ENCODE measurements around the gene BCKDHB. TPM values are rescaled to one million over a fixed set of nuclear protein-coding genes. Genes with fewer than 3 reads are reported as not detected.

Gene BCKDHB
- total RNA-seq, 2 donors from 2014 or later, result 19.0 to 33.0 TPM

DNA sequence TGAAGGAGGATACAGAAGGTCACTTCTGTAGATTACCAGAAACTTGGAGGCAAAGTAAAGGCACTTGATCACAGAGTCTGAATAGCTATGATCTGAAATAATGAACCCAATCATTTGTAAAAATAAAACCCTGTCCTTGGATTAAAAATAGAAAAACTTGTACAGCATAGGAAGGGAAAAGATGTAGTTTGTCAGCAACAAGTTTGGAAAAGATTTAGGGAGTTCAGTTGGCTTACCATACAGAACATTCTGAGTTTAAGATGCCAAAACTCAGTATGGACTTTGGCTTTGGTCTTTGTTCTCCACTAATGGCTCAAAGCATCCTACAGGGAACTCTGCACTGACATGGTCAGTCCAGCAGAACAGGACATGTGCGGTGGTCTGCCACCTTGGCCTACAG, 240.6 kb downstream of the BCKDHB start:
- Histone ChIP-seq H3K36me3 (no peaks in the 10 kb centered on the region), H3K27me3 (replicated peaks; ENCODE audit: insufficient read depth) (no peaks in the 10 kb centered on the region), H3K4me1 (replicated peaks) (no peaks in the 10 kb centered on the region), H3K27ac (no peak overlapping the region), H3K4me3 (no peak overlapping the region), H3K9me3 (no peaks in the 10 kb centered on the region)
- 100% methylated on average over 1 of the region's 1 CpG for WGBS
- intact Hi-C loops (cut with DNase I), result no loop called here
- no peak for DNase-seq (ENCODE audit: low spot score)
- TF ChIP-seq POLR2A (IDR thresholded peaks at IDR 0.05), result no peak
- TF ChIP-seq, protein P1, sequence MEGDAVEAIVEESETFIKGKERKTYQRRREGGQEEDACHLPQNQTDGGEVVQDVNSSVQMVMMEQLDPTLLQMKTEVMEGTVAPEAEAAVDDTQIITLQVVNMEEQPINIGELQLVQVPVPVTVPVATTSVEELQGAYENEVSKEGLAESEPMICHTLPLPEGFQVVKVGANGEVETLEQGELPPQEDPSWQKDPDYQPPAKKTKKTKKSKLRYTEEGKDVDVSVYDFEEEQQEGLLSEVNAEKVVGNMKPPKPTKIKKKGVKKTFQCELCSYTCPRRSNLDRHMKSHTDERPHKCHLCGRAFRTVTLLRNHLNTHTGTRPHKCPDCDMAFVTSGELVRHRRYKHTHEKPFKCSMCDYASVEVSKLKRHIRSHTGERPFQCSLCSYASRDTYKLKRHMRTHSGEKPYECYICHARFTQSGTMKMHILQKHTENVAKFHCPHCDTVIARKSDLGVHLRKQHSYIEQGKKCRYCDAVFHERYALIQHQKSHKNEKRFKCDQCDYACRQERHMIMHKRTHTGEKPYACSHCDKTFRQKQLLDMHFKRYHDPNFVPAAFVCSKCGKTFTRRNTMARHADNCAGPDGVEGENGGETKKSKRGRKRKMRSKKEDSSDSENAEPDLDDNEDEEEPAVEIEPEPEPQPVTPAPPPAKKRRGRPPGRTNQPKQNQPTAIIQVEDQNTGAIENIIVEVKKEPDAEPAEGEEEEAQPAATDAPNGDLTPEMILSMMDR (IDR thresholded peaks at IDR 0.05), result no peak
- TF ChIP-seq POLR2AphosphoS5 (IDR thresholded peaks at IDR 0.05), result no peak

DNA sequence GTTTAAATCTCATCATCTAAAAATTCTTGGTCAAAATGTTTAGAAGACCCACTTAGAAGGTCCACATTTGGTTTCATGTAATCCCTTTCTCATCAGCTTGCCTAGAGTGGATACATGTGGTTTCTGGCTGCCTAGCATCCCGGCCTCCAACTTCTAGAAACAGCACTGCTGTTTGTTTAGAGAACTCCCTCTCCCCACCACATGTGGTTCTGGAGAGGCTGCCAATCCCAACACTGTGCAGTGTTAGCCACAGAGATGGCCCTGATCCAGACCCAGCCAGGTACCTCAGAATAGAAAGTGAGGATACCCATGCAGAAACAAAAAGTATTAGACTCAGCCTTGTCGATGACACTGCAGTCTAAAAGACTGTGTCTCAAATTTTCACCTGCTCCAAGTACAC, 241.8 kb downstream of the BCKDHB start:
- H3K27ac ChIP-seq, result no peak overlapping the region
- no peaks in the 10 kb centered on the region for H3K9me3 ChIP-seq
- no peak overlapping the region for H3K4me3 ChIP-seq
- TF ChIP-seq POLR2A (IDR thresholded peaks at IDR 0.05) (no peak), POLR2AphosphoS5 (IDR thresholded peaks at IDR 0.05) (no peak)
- H3K4me1 ChIP-seq (replicated peaks), result no peaks in the 10 kb centered on the region
- DNase-seq (ENCODE audit: low spot score), result no peak
- intact Hi-C loops (cut with DNase I), result no loop called here
- H3K27me3 ChIP-seq (replicated peaks; ENCODE audit: insufficient read depth), result no peaks in the 10 kb centered on the region
- no peaks in the 10 kb centered on the region for H3K36me3 ChIP-seq
- 75% methylated on average over 2 of the region's 2 CpGs for WGBS

DNA sequence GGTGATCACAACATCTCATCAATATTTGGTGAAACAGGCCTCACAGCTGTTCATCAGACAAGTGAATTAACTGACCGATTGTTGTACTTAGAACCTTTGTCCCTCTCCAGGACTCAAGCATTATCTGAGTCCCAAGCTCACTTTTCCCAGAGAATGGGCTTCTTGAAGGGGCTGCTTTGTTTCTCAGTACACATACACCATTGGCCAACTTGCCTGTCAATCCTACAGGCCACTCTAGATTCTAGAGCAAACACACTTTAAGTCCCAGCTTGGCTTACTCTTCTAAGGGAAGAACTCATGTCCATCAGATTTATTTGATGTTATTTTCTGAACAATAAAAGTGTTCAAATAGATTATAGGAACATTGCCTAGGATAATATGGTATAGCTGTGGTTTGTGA, 249.5 kb downstream of the BCKDHB start:
- intact Hi-C loops (cut with DNase I), result no loop called here
- Histone ChIP-seq H3K9me3 (no peaks in the 10 kb centered on the region), H3K4me3 (no peak overlapping the region), H3K27ac (no peak overlapping the region), H3K36me3 (no peaks in the 10 kb centered on the region), H3K4me1 (replicated peaks) (no peaks in the 10 kb centered on the region), H3K27me3 (replicated peaks; ENCODE audit: insufficient read depth) (no peaks in the 10 kb centered on the region)
- WGBS, result 100% methylated on average over 1 of the region's 1 CpG
- DNase-seq (ENCODE audit: low spot score), result no peak
- TF ChIP-seq POLR2AphosphoS5 (IDR thresholded peaks at IDR 0.05) (no peak), POLR2A (IDR thresholded peaks at IDR 0.05) (no peak)
- TF ChIP-seq, protein P1 (IDR thresholded peaks at IDR 0.05), result no peak

DNA sequence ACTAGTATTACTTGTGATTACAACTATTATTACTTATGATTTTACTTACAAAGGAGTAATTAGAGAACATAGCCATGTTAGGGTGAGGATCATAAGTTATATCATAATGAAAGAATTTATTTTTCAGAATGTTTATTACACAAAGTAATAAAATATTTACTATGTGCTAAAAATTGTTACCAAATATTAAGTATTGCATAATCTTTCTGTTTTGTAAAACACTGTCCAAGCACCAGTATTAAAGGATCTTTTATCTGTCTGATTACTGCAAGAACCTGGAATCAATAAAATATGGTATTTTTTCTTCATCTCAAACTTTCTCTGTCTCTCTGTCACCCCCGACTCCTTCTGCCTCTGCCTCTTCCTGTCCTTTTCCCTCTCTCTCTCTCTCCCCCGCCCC, 250.1 kb downstream of the BCKDHB start:
- H3K27ac ChIP-seq, result no peak overlapping the region
- WGBS, result 72% methylated on average over 2 of the region's 2 CpGs
- H3K36me3 ChIP-seq, result no peaks in the 10 kb centered on the region
- intact Hi-C loops (cut with DNase I), result no loop called here
- H3K4me3 ChIP-seq, result no peak overlapping the region
- H3K4me1 ChIP-seq (replicated peaks), result no peaks in the 10 kb centered on the region
- no peak for DNase-seq (ENCODE audit: low spot score)
- no peaks in the 10 kb centered on the region for H3K9me3 ChIP-seq
- no peaks in the 10 kb centered on the region for H3K27me3 ChIP-seq (replicated peaks; ENCODE audit: insufficient read depth)
- TF ChIP-seq, protein P1 (IDR thresholded peaks at IDR 0.05), result no peak
- TF ChIP-seq POLR2A (IDR thresholded peaks at IDR 0.05), result no peak

DNA sequence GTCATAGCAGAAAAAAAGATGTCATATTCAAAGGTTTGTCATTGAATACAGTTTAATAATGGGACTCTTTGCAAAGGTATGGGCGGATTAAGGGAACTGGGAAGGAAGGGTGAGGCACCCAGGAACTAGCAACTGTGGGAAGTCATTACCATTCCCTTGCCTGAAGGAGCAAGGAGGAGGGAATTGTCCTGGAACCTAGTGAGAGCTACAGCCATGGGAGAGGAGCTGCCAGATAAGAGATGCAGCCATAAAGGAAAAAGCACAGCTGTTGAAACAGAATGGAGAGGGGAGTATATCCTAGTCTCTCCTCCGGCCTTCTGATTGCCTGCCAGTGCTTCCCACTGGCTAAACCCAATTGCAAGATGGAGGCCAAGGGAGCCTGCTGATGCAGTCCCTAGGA, 250.6 kb downstream of the BCKDHB start:
- no peaks in the 10 kb centered on the region for H3K27me3 ChIP-seq (replicated peaks; ENCODE audit: insufficient read depth)
- DNase-seq (ENCODE audit: low spot score), result no peak
- intact Hi-C loops (cut with DNase I), result no loop called here
- H3K9me3 ChIP-seq, result no peaks in the 10 kb centered on the region
- H3K4me3 ChIP-seq, result no peak overlapping the region
- H3K36me3 ChIP-seq, result no peaks in the 10 kb centered on the region
- H3K27ac ChIP-seq, result no peak overlapping the region
- TF ChIP-seq, protein P1 (IDR thresholded peaks at IDR 0.05), result no peak
- TF ChIP-seq POLR2AphosphoS5 (IDR thresholded peaks at IDR 0.05) (no peak), POLR2A (IDR thresholded peaks at IDR 0.05) (no peak)
- 71% methylated on average over 2 of the region's 2 CpGs for WGBS
- no peaks in the 10 kb centered on the region for H3K4me1 ChIP-seq (replicated peaks)

Measured in prostate gland (tissue), 2 donors.